SU-DHL-6 (cell line): ENCODE measurements around the gene CDC45.

Source experiments
- CTCF ChIP-seq: fragments of 200-600 bp; sonication (generic); IDR thresholded peaks from one replicate; pipeline ENCODE4 v1.5.1; 2017; ENCODE audit warnings: antibody characterized with exemption, mild to moderate bottlenecking, low read length, moderate library complexity; ENCODE audit not compliant: insufficient read depth, poor library complexity, severe bottlenecking
- EZH2phosphoT487 ChIP-seq: fragments of 200-600 bp; sonication (generic), shearing (Covaris generic); conservative IDR thresholded peaks from 2 replicates; pipeline ENCODE4 v1.6.1; 2018; ENCODE audit warnings: mild to moderate bottlenecking, antibody characterized with exemption, low read length, moderate library complexity, mixed read lengths

- TF ChIP-seq CTCF (no peak), EZH2phosphoT487 (no peak)
Observed at GRCh38 chr22:19514831-19515565, 35.3 kb downstream of the CDC45 start.
